ENCODE measurements around the gene EPHA2. TPM values are rescaled to one million over a fixed set of nuclear protein-coding genes. Genes with fewer than 3 reads are reported as not detected.

Gene EPHA2
- total RNA-seq, 1 donor from 2014 or later, result 7.6 TPM

DNA sequence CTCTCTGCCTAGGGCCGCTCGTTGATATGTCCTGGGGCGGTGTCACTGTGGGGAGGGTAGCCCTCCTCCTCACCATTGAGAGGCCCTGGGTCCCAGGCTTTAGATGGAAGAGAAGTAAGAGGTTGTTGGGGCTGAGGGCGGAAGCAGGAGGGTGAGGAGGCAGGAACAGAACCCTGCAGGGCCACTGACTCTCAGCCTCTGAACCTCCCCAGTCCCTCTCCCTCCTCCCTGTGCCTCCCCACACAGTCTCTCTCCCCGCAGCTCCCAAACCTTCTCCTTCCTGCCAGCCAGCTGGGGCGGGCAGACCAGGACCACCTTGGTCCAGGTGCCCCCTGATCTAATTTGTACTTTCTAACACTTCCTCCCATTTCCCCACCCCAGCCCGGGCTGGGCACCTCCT lies 68.1 kb downstream of the EPHA2 start:
- DNase-seq, result no peak
- intact Hi-C loops (cut with micrococcal nuclease), result no loop called here
- no peak for ATAC-seq

DNA sequence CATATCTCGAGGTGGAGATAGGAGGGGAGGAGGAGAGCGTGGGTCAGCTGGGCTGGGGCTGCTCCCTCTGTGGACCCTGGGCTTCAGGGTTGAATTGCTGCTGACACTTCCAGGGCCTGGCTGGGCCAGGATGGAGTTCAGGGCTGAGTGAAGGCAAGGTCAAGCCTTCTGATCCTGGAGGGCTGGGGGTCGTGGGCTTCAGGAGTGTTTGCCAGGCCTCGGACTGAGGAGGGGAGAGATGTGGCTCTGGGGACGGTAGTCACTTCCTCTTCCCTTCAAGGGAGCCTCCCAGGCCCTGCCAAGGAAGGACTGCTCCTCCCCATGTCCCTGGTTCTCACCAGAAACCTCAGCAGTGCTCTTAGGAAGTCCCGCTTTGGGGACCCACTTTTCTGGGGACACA lies 70.3 kb downstream of the EPHA2 start:
- no peak for DNase-seq
- no peak for ATAC-seq
- intact Hi-C loops (cut with micrococcal nuclease), result no loop called here

DNA sequence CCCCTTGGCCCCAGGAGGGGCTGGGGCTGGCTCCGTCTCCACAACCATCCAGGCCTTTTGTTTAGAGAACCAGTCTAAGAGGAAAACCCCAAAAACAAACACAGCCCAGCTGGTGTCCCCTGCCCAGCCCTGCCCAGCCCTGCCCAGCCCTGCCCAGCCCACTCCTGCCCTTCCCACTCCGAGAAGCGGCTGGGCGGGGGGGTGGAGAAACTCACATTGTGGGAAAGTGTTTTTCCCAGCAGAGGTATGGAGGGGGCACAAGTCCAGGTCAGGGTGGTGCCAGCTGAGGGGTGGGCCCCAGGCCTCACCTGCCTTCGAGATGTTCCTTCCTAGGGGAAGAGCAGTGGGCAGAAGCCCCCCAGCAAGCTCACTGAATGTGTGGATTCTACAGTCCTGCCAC lies 72.4 kb downstream of the EPHA2 start:
- ATAC-seq, result no peak
- no peak for DNase-seq
- intact Hi-C loops (cut with micrococcal nuclease), result loop anchor here (2.0 kb wide), 1 partner anchor 71 kb away; no protein-coding TSS in a partner anchor

DNA sequence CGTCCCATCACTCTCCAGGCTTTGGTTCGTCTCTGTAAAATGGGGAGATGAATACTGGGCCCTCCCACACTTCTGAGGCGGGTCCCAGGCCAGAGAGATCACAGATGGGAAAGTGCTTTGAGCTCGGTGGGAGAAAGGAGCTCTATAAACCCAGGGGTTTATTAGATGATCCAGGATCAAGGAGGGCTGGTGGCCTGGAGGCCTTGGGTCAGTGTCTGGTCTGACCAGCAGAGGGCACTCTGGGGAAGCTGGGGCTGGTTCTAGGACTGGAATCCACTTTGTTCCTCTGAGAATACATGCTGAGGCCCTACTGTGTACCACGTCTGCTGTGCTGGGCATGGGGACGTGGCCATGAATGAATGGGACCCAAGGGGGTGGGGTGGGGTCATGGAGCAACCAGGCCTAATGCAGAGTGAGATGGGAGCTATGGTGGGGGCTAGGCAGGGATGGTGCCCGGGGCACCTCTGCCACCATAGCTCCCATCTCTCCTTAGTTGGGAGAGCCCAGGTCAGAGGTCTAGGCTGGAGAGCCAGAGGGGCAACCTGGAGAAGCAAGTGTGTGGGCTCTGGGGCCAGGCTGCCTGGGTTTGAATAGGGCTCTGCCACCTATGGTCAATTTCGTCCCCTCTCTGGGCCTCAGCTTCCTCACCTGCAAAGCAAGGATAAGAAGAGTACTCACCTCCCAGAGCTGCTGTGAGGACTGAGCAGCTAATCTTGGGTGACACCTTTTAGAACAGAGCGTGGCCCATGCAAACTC lies 73.4 kb downstream of the EPHA2 start:
- intact Hi-C loops (cut with micrococcal nuclease), result loop anchor here (2.0 kb wide), 1 partner anchor 72 kb away; no protein-coding TSS in a partner anchor
- peak; percentile 80 for DNase-seq
- ATAC-seq, result peak; percentile 52

DNA sequence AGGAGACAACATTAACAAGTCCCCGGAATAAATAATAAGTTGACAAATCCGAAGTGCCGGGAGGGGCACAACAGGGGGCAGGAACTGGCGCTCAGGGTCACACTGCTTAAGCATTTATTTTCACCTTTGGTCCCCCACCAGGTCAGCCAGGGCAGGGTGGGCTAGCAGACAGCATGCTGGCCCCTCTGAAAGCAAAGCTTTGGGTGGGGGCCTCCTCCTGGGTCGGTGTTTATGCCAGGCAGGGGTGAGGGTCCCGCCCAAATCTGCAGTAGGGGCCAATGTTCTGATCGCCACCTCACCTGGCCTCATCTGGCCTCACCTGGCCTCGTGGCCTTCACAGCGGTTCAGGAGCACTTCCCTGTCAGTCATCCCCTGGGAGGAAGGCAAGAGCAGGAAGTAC lies 74.2 kb downstream of the EPHA2 start:
- no peak for DNase-seq
- intact Hi-C loops (cut with micrococcal nuclease), result loop anchor here (2.0 kb wide), 1 partner anchor 73 kb away; no protein-coding TSS in a partner anchor

DNA sequence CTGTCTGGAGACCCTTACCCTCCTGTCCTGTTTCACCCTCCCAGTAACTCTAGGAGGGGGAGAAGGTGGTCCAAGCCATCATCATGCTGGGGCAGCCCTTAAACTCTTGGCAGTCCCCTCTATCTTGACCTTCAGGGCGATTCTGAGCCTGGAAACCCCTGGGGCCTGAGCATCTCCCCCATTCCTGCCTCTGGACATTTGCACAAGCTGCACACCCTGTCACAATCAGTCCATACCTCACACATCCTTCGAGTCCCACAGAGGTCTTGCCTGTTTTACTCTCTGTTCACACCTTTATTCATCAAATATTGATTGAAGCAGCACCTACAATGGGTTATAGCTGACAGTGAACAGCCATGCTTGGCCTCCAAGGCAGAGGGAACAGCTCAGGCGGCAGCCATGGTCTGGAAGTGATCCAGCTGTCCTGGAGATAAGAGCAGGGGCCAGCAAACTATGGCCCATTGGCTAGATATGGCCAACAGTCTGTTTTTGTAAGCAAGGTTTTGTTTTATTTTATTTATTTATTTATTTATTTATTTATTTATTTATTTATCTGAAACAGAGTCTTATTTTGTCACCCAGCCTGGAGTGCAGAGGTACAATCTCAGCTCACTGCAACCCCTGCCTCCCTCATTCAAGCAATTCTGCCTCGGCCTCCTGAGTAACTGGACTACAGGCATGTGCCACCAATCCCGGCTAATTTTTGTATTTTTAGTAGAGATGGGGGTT lies 75.3 kb downstream of the EPHA2 start:
- ATAC-seq (no peak), DNase-seq (no peak)
- intact Hi-C loops (cut with micrococcal nuclease), result no loop called here

More for the DNA sequence above, 74.2 kb downstream of the EPHA2 start:
- ATAC-seq, result no peak

DNA sequence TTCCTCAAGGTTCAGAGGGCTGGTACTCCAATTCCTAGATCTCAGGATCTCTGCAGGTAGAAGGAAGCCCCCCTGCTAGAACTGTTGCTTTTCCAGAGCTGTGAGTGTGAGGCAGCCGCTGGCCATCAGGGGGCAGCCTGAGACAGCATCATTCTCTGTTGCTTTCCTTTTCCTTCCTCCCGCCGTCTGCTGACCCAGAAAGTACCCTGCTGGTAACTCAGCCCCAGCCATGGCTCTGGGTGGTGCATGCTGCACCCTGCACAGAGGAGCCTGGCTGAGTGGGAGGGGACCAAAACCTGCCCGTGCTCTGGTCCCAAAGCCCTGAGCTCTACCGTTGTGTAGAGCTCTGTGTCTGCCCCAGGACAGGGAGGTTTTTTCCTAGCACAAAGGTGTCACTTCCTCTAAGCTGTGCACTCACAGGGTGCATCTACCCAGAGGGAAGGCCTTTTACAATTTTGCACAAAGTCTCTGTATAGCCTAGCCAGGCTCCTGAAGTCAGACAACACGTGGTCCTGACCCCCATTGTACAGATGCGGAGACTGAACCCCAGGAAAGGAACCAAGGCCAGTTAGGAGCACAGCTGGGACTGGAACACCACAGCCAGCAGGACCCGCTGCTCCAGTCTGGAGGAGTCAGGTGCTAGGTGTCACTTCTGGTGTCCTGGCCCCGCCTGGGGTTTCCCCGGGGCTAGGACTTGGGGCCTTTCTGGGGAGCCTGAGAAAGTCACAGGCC lies 76.8 kb downstream of the EPHA2 start:
- peak; percentile 68 for ATAC-seq
- intact Hi-C loops (cut with micrococcal nuclease), result loop anchor here (2.0 to 10.0 kb wide), 2 partner anchors 108 to 286 kb away; partner anchors contain the start of gene SZRD1
- DNase-seq, result peak; percentile 86

DNA sequence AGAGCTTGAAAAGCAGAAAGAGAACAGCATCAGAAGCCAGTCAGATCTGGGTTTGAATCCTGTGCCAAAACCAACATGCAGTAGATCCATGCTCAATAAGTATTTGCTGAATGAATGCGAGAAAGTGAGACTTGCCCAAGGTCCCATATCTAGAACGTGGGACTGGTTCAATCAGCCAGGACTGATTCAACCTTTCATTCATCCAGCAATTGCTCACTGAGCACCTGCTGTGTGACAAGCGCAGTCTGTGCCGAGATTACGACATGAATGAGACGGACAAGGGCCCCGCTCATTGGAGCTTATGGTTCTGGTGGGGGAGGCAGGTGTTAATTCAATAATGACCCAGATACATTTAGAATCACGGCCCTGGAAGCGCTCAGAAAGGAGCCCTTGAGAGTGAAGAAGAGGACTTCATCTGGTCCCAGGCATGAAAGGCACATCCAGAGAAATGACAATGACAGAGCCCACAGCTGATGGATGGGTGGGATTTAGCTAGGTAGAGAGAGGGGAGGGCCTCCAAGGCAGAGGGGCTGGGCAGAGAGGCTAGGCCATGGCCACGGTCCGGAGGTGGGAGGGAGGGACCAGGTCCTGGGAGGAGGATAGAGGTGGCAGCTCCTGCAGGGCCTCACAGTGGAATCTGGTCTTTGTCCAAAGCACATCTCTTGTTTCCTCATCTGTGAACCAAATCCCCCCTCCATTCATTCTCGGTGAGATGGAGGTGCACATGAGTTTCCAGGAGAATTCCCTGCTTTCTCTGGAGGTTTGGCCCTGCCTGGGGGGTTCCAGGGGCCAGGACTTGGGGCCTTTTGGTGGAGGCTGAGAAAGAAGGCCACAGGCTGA lies 78.2 kb downstream of the EPHA2 start:
- no peak for ATAC-seq
- DNase-seq, result no peak

DNA sequence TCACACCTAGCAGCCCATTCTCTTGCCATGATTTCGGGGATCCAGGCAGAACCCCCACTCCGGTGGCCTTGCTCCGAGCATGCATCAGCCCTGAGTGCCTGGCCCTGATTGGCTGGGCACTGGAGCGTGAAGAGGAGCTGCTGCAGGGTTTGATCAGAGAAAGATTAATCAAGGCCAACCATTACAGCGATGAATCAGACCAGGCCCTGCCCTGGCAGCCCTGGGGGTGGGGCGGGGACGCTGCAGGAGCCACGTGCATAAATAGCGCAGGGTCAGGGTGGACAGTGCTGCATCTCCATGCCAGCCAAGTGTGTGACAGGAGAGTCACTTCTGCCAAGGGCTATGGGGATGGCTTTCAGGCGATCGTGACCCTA lies 79.0 kb downstream of the EPHA2 start:
- ATAC-seq, result peak; percentile 37
- DNase-seq, result peak; percentile 57
- intact Hi-C loops (cut with micrococcal nuclease), result loop anchor here (10.0 kb wide), 1 partner anchor 288 kb away; the partner anchor contains the start of gene SZRD1

More for the DNA sequence above, 78.2 kb downstream of the EPHA2 start:
- intact Hi-C loops (cut with micrococcal nuclease), result loop anchor here (2.0 to 10.0 kb wide), 2 partner anchors 109 to 287 kb away; partner anchors contain the start of gene SZRD1

DNA sequence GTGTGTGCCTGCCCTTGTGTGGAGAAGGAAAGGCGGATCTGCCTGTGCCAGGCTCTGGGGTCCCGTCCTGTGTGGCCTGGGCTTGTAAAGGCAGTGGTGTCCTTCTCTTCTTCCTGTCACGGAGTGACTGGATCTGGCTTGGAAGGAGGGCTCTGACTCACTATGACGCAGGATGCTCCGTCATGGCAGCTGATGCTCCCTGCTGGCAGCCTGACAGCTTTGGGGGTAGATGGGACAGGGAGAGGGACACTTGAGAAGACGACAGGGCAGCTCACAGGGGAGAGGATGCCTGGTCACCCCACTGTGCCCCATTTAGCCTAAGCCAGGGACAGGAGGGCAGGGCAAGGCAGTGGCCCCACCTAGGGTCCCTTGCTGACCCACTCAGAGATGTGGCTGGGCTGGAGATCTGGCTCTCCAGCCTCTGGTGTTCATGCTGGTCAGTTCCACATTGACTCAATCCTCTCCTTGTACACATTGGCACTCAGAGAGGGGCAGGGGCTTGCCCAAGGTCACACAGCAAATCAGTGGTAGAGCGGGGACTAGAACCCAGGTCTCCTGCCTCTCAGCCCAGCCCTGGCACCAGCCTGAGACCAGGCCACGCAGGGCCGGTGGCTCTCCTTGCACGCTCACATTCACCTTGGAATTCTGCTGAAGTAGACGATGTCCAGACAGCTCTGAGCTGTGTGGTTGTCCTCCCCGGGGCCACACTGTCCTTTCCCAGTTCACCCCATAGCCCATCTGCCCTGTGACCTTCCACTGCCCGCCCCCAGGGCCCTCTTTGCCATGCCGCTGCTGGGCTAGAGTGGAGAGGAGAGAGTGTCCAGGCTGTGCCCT lies 79.6 kb downstream of the EPHA2 start:
- ATAC-seq (no peak), DNase-seq (no peak)
- intact Hi-C loops (cut with micrococcal nuclease), result loop anchor here (10.0 kb wide), 1 partner anchor 289 kb away; the partner anchor contains the start of gene SZRD1

DNA sequence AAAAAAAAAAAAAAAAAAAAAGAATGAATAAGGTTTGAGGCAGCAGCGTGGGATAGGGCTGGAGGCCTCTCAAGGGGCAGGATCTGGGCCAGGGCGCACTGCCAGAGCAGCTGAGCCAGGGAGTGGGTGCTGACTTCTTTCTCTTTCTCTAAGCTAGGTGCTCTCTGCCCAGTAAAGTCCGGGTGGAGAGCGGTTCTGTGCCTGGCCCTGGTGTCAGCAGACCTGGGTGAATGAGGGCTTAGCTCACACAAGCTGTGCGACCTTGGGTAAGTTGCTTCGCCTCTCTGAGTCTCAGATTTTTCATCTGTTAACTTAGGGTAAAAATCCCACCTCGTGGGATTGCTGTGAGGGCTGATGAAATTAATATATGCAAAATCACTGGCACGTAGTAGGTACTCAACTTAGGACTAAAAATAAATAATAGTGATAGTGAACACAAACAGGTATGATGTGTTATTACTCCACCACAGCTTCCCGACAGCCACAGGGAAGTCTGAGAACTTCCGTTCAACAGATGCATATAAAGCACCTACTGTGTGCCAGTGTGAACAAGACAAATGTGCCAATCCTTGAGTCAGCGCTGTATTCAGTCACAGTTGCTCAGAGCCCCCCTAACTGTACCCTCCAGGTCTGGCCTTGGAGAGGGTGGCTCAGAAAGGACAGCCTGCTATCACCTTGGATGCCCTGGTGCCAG lies 80.4 kb downstream of the EPHA2 start:
- DNase-seq, result peak; percentile 77
- intact Hi-C loops (cut with micrococcal nuclease), result loop anchor here (10.0 kb wide), 1 partner anchor 289 kb away; the partner anchor contains the start of gene SZRD1

More for the DNA sequence above, 80.4 kb downstream of the EPHA2 start:
- ATAC-seq, result peak; percentile 45

Other genes starting within 250 kb of the EPHA2 start
- gene ZBTB17, start 180.0 kb downstream of the EPHA2 start, total RNA-seq, result 27.3 TPM
- 0.84 TPM for gene SRARP, start 151.8 kb downstream of the EPHA2 start, total RNA-seq
- 3,996 TPM for gene HSPB7, start 138.0 kb downstream of the EPHA2 start, total RNA-seq
- 0.15 TPM for gene CLCNKA, start 134.0 kb downstream of the EPHA2 start, total RNA-seq
- 2.1 TPM for gene CLCNKB, start 112.3 kb downstream of the EPHA2 start, total RNA-seq
- 3.7 TPM for gene FAM131C, start 82.4 kb downstream of the EPHA2 start, total RNA-seq
- gene ARHGEF19, start 56.6 kb upstream of the EPHA2 start, total RNA-seq, result 2.0 TPM
- gene CPLANE2, start 81.1 kb upstream of the EPHA2 start, total RNA-seq, result 9.7 TPM
- gene FBXO42, start 196.4 kb upstream of the EPHA2 start, total RNA-seq, result 23.1 TPM
- 109 TPM for gene SZRD1, start 211.2 kb upstream of the EPHA2 start, total RNA-seq

Measured in left ventricle myocardium superior (tissue), 1 donor.